Glutamatergic neuron (in vitro differentiated cells): ENCODE data around the gene OR2T8. TPM values are rescaled to one million over a fixed set of nuclear protein-coding genes. Genes with fewer than 3 reads are reported as not detected.

Experiments
- DNase-seq: peaks from one replicate; pipeline ENCODE4 v3.0.0; 2022
- H3K27ac Mint-ChIP-seq: one replicate; pipeline ENCODE4 v1.8.0; 2020; ENCODE audit warnings: mild to moderate bottlenecking, mixed read lengths, inconsistent platforms; ENCODE audit not compliant: unreplicated experiment
- H3K27me3 Mint-ChIP-seq: one replicate; pipeline ENCODE4 v1.8.0; 2020; ENCODE audit warnings: mild to moderate bottlenecking, moderate library complexity, mixed read lengths, inconsistent platforms; ENCODE audit not compliant: unreplicated experiment
- H3K36me3 Mint-ChIP-seq: one replicate; pipeline ENCODE4 v1.8.0; 2020; ENCODE audit warnings: mild to moderate bottlenecking, mixed read lengths, inconsistent platforms; ENCODE audit not compliant: unreplicated experiment
- H3K4me1 Mint-ChIP-seq: one replicate; pipeline ENCODE4 v1.8.0; 2020; ENCODE audit warnings: mild to moderate bottlenecking, low read depth, mixed read lengths, inconsistent platforms; ENCODE audit not compliant: unreplicated experiment
- H3K4me3 Mint-ChIP-seq: one replicate; pipeline ENCODE4 v1.8.0; 2020; ENCODE audit warnings: mild to moderate bottlenecking, mixed read lengths, inconsistent platforms; ENCODE audit not compliant: unreplicated experiment
- H3K9me3 Mint-ChIP-seq: one replicate; pipeline ENCODE4 v1.8.0; 2020; ENCODE audit warnings: mild to moderate bottlenecking, moderate library complexity, mixed read lengths, inconsistent platforms; ENCODE audit not compliant: unreplicated experiment
- total RNA-seq: library from RNA; stranded (reverse); fragmentation: NEBNext Ultra II Directional; extraction: Animal tissue kit (Norgen Biotek cat#: 25700); gene quantifications from one replicate; pipeline ENCODE4 v1.2.1, GENCODE V29; 2021; ENCODE audit not compliant: unreplicated experiment
- TF ChIP-seq, protein P1 (sequence below): fragments of 200-600 bp; sonication (generic); IDR thresholded peaks from one replicate; pipeline ENCODE4 v1.5.0; 2021; ENCODE audit not compliant: partially characterized antibody, unreplicated experiment

OR2T8 gene
- total RNA-seq, 1 donor from 2014 or later: not detected

GRCh38 chr1:247904122-247904521, 15.9 kb upstream of the OR2T8 start:
- Mint-ChIP-seq H3K4me3 (no peak overlapping the region), H3K36me3 (no peaks in the 10 kb centered on the region), H3K9me3 (peaks cover 4% of the 10 kb centered on the region), H3K27me3 (no peaks in the 10 kb centered on the region), H3K27ac (no peak overlapping the region), H3K4me1 (no peaks in the 10 kb centered on the region)
- TF ChIP-seq, protein P1, sequence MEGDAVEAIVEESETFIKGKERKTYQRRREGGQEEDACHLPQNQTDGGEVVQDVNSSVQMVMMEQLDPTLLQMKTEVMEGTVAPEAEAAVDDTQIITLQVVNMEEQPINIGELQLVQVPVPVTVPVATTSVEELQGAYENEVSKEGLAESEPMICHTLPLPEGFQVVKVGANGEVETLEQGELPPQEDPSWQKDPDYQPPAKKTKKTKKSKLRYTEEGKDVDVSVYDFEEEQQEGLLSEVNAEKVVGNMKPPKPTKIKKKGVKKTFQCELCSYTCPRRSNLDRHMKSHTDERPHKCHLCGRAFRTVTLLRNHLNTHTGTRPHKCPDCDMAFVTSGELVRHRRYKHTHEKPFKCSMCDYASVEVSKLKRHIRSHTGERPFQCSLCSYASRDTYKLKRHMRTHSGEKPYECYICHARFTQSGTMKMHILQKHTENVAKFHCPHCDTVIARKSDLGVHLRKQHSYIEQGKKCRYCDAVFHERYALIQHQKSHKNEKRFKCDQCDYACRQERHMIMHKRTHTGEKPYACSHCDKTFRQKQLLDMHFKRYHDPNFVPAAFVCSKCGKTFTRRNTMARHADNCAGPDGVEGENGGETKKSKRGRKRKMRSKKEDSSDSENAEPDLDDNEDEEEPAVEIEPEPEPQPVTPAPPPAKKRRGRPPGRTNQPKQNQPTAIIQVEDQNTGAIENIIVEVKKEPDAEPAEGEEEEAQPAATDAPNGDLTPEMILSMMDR: no peak
- no peak for DNase-seq

- no peak overlapping the region for H3K4me3 Mint-ChIP-seq
- TF ChIP-seq, protein P1: no peak
- no peaks in the 10 kb centered on the region for H3K27me3 Mint-ChIP-seq
- H3K27ac Mint-ChIP-seq: no peak overlapping the region
- H3K4me1 Mint-ChIP-seq: no peaks in the 10 kb centered on the region
- peaks cover 4% of the 10 kb centered on the region for H3K9me3 Mint-ChIP-seq
- no peak for DNase-seq
- H3K36me3 Mint-ChIP-seq: no peaks in the 10 kb centered on the region
These were observed 14.9 kb upstream of the OR2T8 start for GRCh38 chr1:247905181-247905580.

DNA sequence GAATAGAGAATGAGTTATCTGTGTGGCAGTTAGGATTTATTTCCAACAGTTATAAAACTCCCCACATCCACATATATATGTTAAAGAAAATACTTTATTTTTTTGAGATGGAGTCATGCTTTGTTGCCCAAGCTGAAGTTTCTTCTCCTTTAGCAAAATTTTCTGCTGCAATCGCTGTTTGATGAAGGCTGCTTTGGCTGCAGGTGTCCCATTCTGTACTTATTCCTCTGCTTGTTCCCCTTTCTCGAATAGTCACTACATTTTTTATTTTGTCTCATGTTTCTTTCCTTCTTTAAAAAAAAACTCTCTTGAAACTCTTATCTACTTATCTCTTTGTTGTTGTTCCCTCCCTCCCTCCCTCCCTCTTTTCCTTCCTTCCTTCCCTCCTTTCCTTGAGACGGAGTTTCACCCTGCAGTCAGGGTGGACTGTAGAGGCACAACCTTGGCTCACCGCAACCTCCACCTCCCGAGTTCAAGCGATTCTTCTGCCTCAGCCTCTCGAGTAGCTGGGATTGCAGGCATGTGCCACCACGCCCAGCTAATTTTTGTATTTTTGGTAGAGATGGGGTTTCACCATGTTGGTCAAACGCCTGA, 14.0 kb upstream of the OR2T8 start:
- DNase-seq: no peak
- TF ChIP-seq, protein P1: no peak
- H3K27me3 Mint-ChIP-seq: no peaks in the 10 kb centered on the region
- no peaks in the 10 kb centered on the region for H3K36me3 Mint-ChIP-seq
- H3K27ac Mint-ChIP-seq: no peak overlapping the region
- peaks cover 4% of the 10 kb centered on the region for H3K9me3 Mint-ChIP-seq
- H3K4me1 Mint-ChIP-seq: no peaks in the 10 kb centered on the region
- no peak overlapping the region for H3K4me3 Mint-ChIP-seq

- H3K36me3 Mint-ChIP-seq: no peaks in the 10 kb centered on the region
- peaks cover 4% of the 10 kb centered on the region for H3K9me3 Mint-ChIP-seq
- TF ChIP-seq, protein P1: no peak
- no peaks in the 10 kb centered on the region for H3K27me3 Mint-ChIP-seq
- DNase-seq: no peak
- no peak overlapping the region for H3K4me3 Mint-ChIP-seq
- no peak overlapping the region for H3K27ac Mint-ChIP-seq
- H3K4me1 Mint-ChIP-seq: no peaks in the 10 kb centered on the region
These were observed 13.5 kb upstream of the OR2T8 start for GRCh38 chr1:247906504-247907047.

DNA sequence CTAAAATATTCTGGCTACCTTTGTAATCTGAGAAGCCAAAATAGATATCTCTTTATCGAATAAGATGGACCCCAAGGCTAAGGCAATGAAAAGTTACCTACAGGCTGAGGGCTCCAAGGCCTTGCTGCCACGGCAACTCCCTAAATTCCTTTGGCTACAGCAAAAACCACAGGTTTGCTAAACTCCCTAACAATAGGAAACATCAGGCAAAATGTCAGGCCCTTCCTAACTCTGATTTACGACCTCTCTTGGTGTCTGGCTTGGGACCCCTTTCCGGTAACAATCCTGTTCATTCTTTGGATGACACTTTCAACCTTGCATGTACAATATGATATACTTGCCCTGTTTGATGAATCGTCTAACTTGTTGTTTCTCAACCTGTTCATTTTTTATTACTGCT, 11.3 kb upstream of the OR2T8 start:
- DNase-seq: no peak
- no peaks in the 10 kb centered on the region for H3K27me3 Mint-ChIP-seq
- peaks cover 4% of the 10 kb centered on the region for H3K9me3 Mint-ChIP-seq
- no peaks in the 10 kb centered on the region for H3K36me3 Mint-ChIP-seq
- TF ChIP-seq, protein P1: no peak
- no peak overlapping the region for H3K27ac Mint-ChIP-seq
- no peaks in the 10 kb centered on the region for H3K4me1 Mint-ChIP-seq
- H3K4me3 Mint-ChIP-seq: no peak overlapping the region
